ENCODE results near the gene DNAH6. TPM values are rescaled to one million over a fixed set of nuclear protein-coding genes. Genes with fewer than 3 reads are reported as not detected.
A peak's percentile ranks its signal among the peaks of the same experiment; 100 is the strongest.

The DNAH6 gene
- total RNA-seq, 1 donor from 2014 or later: 6.3 TPM

- ATAC-seq: no peak
- H3K27ac ChIP-seq: no peak overlapping the region
- intact Hi-C loops (cut with DNase I): no loop called here
These were observed 113.3 kb downstream of the DNAH6 start for GRCh38 chr2:84629550-84629949.

GRCh38 chr2:84631047-84631446 lies 114.7 kb downstream of the DNAH6 start:
- H3K9me3 ChIP-seq: no peaks in the 10 kb centered on the region
- no peak for DNase-seq
- peak; percentile 45 for TF ChIP-seq CTCF (IDR thresholded peaks at IDR 0.05)
- H3K27me3 ChIP-seq (ENCODE audit: low read depth): no peaks in the 10 kb centered on the region
- H3K4me1 ChIP-seq: no peaks in the 10 kb centered on the region
- ATAC-seq: peak; percentile 53 to 68
- H3K36me3 ChIP-seq: no peaks in the 10 kb centered on the region
- H3K27ac ChIP-seq: no peak overlapping the region
- intact Hi-C loops (cut with DNase I): no loop called here
- no peak overlapping the region for H3K4me3 ChIP-seq

More at GRCh38 chr2:84629550-84629949, 113.3 kb downstream of the DNAH6 start:
- no peaks in the 10 kb centered on the region for H3K4me1 ChIP-seq
- H3K4me3 ChIP-seq: no peak overlapping the region
- no peaks in the 10 kb centered on the region for H3K27me3 ChIP-seq (ENCODE audit: low read depth)
- H3K9me3 ChIP-seq: no peaks in the 10 kb centered on the region
- TF ChIP-seq CTCF (IDR thresholded peaks at IDR 0.05): no peak
- no peaks in the 10 kb centered on the region for H3K36me3 ChIP-seq
- no peak for DNase-seq

- DNase-seq: no peak
- H3K36me3 ChIP-seq: no peaks in the 10 kb centered on the region
- no peaks in the 10 kb centered on the region for H3K27me3 ChIP-seq (ENCODE audit: low read depth)
- intact Hi-C loops (cut with DNase I): no loop called here
- H3K27ac ChIP-seq: no peak overlapping the region
- H3K9me3 ChIP-seq: no peaks in the 10 kb centered on the region
- H3K4me1 ChIP-seq: no peaks in the 10 kb centered on the region
- H3K4me3 ChIP-seq: no peak overlapping the region
- no peak for ATAC-seq
- TF ChIP-seq CTCF (IDR thresholded peaks at IDR 0.05): no peak
These were observed 115.7 kb downstream of the DNAH6 start for GRCh38 chr2:84631985-84632384.

- H3K4me1 ChIP-seq: no peaks in the 10 kb centered on the region
- H3K36me3 ChIP-seq: no peaks in the 10 kb centered on the region
- H3K27me3 ChIP-seq (ENCODE audit: low read depth): no peaks in the 10 kb centered on the region
- ATAC-seq (peak; percentile 78 to 83), DNase-seq (no peak)
- TF ChIP-seq CTCF (IDR thresholded peaks at IDR 0.05): no peak
- intact Hi-C loops (cut with DNase I): no loop called here
- no peak overlapping the region for H3K4me3 ChIP-seq
- no peaks in the 10 kb centered on the region for H3K9me3 ChIP-seq
- H3K27ac ChIP-seq: no peak overlapping the region
These were observed 120.0 kb downstream of the DNAH6 start for GRCh38 chr2:84636080-84636971.

- H3K9me3 ChIP-seq: no peaks in the 10 kb centered on the region
- TF ChIP-seq CTCF (IDR thresholded peaks at IDR 0.05): no peak
- DNase-seq (no peak), ATAC-seq (no peak)
- no peak overlapping the region for H3K27ac ChIP-seq
- no peaks in the 10 kb centered on the region for H3K4me1 ChIP-seq
- H3K36me3 ChIP-seq: no peaks in the 10 kb centered on the region
- H3K4me3 ChIP-seq: no peak overlapping the region
- no peaks in the 10 kb centered on the region for H3K27me3 ChIP-seq (ENCODE audit: low read depth)
- intact Hi-C loops (cut with DNase I): no loop called here
These were observed 123.5 kb downstream of the DNAH6 start for GRCh38 chr2:84639751-84640150.

All from lower lobe of right lung (tissue), 2 donors.